ENCODE results near the gene TMEM259. TPM values are rescaled to one million over a fixed set of nuclear protein-coding genes. Genes with fewer than 3 reads are reported as not detected.
A peak's percentile ranks its signal among the peaks of the same experiment; 100 is the strongest.

The TMEM259 gene
- total and polyA plus RNA-seq, 2 of the 13 experiments (the other 11 are each of a cell fraction or from before 2014, with no cell fraction given) = 64.7 to 164 TPM

- TF ChIP-seq TRAFD1 (CRISPR knock-in tag; IDR thresholded peaks at IDR 0.05; ENCODE audit: borderline replicate concordance) (no peak), ZNF3 (CRISPR knock-in tag; IDR thresholded peaks at IDR 0.05) (no peak), FOXA1 (IDR thresholded peaks at IDR 0.05) (no peak), FOXA1 (CRISPR knock-in tag; IDR thresholded peaks at IDR 0.05) (peak; percentile 26; the same call in 1 of the 2 replicates), SMARCE1 (IDR thresholded peaks at IDR 0.05; ENCODE audit: borderline replicate concordance) (no peak), ZNF430 (CRISPR knock-in tag; IDR thresholded peaks at IDR 0.05) (peak; percentile 85; the same call in 1 of the 2 replicates), LBX2 (CRISPR knock-in tag; IDR thresholded peaks at IDR 0.05; ENCODE audit: borderline replicate concordance) (no peak), TEAD2 (CRISPR knock-in tag; IDR thresholded peaks at IDR 0.05) (no peak), ATF1 (CRISPR knock-in tag; IDR thresholded peaks at IDR 0.05) (no peak), SKIL (CRISPR knock-in tag; IDR thresholded peaks at IDR 0.05; ENCODE audit: borderline replicate concordance) (peak; percentile 90; the same call in 1 of the 2 replicates), ADNP (CRISPR knock-in tag; IDR thresholded peaks at IDR 0.05) (no peak), EEA1 (CRISPR knock-in tag; IDR thresholded peaks at IDR 0.05; ENCODE audit: borderline replicate concordance) (0 out of 2 replicates have a peak, but pooled peaks have one; percentile 76), CAMTA2 (CRISPR knock-in tag; IDR thresholded peaks at IDR 0.05; ENCODE audit: borderline replicate concordance) (no peak), KLF11 (CRISPR knock-in tag; IDR thresholded peaks at IDR 0.05) (no peak), NFE2 (CRISPR knock-in tag; IDR thresholded peaks at IDR 0.05) (no peak), TFDP2 (CRISPR knock-in tag; IDR thresholded peaks at IDR 0.05) (peak; percentile 70), RAD51 (IDR thresholded peaks at IDR 0.05; ENCODE audit: borderline replicate concordance) (no peak), ZEB1 (IDR thresholded peaks at IDR 0.05; ENCODE audit: insufficient replicate concordance, low read depth) (peak; percentile 48)
These were observed 40.6 kb downstream of the TMEM259 start (continued) for GRCh38 chr19:980133-980998.

All from HepG2 (cell line).